Erythroblast (primary cell): Measurements from ENCODE around the gene NEO1.

Source experiments
- GATA1 ChIP-seq: IDR thresholded peaks from 2 replicates; pipeline ENCODE4 v1.6.1; 2011; ENCODE audit warnings: low read depth, mild to moderate bottlenecking, control low read depth, low read length, moderate library complexity
- POLR2A ChIP-seq: IDR thresholded peaks from 2 replicates; pipeline ENCODE4 v1.6.1; 2011; ENCODE audit warnings: mild to moderate bottlenecking, low read length

DNA sequence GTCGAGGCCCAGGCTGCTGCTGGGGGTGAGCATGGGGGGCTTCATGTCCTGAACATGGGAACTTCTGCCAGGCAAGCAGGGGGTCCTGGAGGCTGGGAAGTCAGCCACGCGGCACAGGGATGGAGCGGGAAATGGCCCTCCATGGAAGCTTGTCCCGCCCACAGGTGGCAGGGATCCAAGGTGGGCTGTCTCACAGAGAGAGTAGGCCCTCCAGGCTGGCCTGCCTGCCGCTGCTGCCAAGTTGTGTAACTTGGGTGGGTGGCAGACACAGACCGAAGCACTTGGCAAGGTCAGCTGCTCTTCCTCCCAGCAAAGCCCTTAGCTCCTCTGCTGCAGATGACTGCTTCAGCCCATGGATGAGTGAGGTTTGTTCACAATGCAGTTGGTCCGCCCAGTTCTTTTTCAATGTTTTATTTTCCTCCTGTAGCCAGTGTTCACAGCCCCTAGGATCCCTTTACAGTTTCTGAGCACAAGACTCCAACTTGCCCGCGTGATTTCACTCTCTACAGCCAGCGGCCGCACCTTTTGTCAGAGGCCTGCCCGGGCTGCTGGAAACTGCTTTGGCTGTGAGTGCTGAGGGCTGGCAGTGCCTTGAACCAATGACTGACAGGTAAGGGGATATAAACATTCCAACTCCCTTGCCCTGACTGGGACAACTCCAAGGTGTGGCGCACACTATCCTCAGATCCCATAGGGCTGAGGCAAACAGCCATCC is 289.8 kb downstream of the NEO1 start:
- TF ChIP-seq POLR2A = no peak
- no peak for TF ChIP-seq GATA1
